Midbrain (tissue), 1 donor: ENCODE results near the gene DIO2.

Experiments used
- DNase-seq: peaks from one replicate; lab custom pipeline; 2025; lab: John Stamatoyannopoulos, UW

Gene DIO2

DNA sequence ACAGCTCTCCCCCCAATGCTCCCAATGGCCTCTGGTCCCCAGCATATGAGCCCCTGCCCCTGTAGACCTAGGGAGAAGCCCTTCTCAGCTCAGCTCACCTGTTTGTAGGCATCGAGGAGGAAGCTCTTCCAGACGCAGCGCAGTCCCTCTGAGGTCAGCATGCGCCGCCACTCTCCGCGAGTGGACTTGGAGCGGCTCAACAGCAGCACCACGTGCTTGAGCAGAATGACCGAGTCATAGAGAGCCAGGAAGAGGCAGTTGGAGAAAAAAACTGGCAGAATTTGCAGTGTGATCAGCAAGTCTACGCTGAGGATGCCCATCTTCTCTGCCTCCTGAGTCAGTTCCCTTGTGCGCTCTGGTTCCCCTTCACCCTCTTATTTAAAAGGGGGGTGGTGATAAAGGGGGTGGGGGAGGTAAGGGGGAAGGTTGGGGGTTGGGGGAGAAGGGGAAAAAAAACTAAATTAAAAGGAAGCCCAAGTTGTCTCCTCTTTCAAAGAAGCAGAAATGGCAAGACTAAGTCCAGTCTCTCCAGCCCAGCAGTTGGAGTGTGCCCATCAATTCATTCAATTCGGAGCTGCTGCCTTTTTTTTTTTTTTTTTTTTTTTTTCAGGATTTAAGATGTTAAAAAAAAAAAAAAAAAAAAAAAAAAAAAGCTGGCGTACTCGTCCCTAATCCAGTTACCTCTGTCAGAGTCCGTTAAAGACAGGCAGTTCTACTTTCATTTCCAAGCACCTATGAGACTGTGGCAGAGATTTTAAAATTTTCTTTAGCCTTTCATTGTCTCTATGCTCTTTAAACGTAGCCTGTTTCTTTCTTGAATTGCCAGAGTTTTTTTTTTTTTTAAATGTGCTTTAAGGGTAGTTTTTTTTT lies at the start of gene DIO2:
Gene DIO2 (minus strand): TSS at position 352 of the 870 bp plus-strand sequence. CDS start 32 bp downstream, at position 320.
- peak; percentile 68 for DNase-seq

DNA sequence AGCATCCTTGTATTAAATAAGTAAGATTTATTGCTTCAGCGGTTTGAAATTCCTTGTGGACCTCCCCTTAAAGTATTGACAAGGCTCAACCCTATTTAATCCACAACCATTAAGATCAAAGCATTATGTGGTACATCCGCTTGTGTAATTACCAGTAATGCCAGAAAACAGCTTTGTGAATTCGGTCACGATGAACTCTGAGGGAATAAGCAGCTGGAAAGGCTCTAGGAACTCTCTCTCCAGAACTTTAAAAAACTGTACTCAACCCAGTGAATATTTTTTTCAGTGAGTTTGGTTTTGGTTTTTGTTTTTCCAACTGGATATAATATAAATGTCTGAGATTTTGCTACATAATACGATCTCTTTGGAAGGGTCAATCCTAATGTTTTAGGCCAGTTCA lies 49.3 kb upstream of the DIO2 start:
- no peak for DNase-seq

DNA sequence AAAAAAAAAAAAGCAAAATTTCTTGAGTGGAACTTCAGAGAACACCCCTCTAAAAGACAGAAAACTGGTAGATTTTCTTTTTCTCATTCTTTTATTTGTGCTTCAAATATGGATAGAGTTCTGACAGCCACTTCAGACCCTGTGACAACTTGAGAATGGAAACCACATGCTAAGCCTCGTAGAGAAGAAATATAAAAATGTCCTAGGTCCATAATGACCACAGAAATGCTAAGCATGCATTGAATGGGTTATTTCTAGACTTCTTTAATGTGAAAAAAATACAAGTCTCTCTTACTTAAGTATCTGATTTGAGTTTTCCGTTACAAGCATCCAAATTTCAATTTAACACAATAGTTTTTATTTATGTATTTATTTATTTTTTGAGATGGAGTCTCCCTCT lies 28.3 kb upstream of the DIO2 start:
- DNase-seq: no peak

- DNase-seq: no peak
Observed at GRCh38 chr14:80237143-80237542, 25.8 kb upstream of the DIO2 start.

DNA sequence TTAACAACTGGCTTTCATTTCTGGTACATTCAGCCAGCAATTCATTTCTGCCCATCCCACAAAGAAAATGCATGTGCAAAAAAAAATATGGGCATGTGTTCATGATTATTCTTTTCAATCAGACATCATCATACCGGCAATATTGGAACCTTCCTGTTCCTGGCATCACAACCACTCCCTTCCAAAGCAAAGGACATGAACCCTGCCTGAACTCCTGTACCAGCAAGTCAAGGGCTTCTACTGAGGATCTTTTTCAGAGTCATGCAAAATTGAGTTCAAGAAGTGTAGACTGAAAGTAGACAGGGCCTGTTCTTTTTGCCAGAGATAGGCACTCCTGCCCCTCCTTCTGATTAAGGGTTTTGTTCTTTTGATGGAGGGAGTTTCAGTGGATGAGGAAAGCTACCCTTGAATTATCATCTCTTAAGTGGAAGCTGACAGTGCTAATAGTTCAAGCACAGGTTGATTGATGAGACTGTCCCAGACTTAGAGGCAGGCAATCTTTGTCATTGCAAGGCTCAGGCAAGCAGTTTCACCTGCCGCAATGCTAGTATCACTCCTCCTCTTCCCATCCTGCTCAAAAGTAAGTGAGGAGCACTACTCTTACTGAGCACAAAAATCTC lies 22.3 kb upstream of the DIO2 start:
- DNase-seq: no peak

DNA sequence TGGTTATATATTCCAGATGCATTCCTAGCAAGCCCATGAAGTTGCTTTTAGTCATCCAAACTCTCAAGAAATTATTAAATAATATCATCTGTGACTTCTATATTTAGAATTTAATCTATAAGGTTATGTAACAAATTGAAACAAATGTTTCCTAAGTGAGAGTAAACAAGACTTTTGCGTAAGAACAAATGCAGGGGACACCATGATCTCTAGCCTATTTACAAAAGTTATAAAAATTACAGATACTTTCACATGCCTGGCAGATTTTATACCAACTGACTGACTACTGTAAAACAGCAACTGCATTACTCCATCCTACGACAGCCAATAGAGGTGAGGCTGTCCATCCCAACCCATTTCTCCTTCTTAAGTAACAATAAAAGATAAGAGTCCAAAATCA lies 20.4 kb upstream of the DIO2 start:
- no peak for DNase-seq

DNA sequence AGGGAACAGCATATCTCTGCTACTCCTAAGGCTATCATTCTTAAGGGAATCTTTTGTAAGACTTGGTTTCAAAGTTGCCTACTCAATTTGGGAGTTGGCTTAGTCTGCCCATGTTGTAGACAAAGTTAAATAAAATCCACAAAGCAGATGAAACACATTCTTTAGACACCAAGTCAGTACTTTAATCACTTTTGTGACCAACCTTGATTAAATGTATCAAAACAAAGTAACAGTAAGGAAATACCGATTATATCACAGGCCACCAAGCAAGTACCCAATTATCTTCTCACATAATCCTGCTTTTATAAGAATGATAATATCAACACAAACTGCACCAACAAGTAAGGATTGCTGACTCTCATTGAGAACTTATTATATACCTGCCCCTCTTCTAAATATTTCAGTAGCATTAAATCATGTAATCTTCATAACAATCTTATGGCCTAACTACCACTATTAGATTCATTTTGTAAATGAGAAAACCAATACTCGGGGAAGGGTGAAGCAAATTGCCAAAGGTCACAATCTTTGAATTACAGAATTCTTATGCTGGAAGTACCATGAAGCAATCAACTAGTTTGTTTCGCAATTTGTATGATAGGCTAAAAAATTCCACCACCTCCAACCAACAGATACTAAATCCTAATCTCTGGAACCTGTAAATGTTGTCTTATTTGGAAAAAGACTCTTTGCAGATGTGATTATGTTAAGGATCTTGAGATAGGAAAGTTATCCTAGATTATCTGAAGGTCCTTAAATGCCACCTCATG lies 12.6 kb upstream of the DIO2 start:
- DNase-seq: no peak

GRCh38 chr14:80216818-80217217 lies 5.5 kb upstream of the DIO2 start:
- DNase-seq: no peak

DNA sequence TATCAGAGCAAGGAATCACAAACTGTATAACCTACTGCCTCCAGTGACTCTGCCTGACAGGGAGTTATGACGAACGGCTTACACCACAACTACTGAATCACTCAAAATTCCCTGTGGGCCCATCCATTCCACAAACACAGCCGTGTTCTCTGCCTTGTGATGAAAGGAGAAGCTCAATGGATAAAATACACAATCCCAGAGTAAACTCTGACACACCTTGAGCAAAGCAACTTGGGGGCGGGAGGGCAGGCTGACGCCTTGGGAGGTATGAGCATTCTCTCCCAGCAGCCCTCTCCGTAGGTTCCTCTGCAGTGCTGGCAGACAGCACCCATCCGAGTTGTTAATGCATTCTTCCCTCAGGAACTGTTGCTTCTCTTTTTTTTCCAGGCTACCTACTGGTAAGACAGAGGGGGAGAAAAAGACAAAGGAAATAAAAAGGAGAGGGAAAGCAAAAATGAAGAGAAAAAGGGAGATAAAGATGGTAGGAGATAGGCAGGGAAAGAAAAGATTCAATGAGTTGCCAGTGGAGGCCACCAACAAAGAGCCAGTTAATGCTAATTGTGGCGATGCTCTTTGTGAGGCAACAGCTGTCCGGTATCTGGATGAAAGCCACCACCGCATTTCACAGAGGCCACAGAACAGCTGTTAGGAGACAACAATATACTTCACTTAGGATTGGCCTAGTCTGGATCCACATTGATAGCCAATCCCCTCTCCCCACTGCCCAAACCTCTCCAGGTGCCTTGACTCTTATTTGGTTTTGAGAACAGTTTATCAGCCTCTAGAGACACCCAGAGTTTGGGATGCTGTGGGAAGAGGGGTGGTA lies 4.7 kb upstream of the DIO2 start:
- DNase-seq: no peak

DNA sequence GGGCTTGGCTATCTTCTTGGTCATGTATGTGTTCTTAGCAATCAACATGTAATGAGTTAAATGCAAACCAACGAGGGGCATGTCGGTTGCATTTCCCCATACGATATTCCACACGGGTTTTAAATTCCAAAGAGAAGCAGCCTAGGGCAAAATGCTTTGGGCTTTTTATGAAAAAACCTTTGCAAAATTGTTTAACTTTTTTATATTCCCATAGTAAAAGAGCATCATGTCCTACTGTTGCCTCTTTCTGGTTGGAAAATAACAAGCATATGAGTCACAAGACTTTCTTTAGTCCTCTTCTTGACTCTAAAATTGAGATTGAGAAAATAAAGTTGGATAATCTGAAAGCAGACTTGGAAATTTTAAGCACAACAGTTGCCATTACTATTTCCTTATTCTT lies 3.8 kb upstream of the DIO2 start:
- DNase-seq: no peak

GRCh38 chr14:80213602-80214001 lies 2.3 kb upstream of the DIO2 start:
- no peak for DNase-seq

DNA sequence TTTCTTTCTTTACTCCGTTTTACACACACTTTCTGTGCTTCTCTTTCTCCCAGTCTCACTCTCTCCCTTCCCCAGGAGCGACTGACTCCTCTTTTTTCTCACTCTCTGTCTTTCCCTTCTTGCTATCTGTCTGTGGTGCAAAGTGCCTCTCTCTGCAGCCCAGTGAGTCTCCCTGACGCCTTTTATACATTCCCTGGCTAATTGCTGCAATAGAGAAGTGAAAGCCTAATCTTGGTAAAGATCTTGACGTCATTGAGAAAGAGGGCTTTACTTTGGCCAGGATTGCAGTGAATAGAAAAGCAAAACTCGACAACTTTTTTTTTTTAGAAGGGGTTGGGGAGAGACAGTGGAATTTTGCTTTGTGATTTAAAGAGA lies 706 bp upstream of the DIO2 start:
- no peak for DNase-seq

- DNase-seq: no peak
Observed at GRCh38 chr14:80208461-80208860, 2.8 kb downstream of the DIO2 start.

DNA sequence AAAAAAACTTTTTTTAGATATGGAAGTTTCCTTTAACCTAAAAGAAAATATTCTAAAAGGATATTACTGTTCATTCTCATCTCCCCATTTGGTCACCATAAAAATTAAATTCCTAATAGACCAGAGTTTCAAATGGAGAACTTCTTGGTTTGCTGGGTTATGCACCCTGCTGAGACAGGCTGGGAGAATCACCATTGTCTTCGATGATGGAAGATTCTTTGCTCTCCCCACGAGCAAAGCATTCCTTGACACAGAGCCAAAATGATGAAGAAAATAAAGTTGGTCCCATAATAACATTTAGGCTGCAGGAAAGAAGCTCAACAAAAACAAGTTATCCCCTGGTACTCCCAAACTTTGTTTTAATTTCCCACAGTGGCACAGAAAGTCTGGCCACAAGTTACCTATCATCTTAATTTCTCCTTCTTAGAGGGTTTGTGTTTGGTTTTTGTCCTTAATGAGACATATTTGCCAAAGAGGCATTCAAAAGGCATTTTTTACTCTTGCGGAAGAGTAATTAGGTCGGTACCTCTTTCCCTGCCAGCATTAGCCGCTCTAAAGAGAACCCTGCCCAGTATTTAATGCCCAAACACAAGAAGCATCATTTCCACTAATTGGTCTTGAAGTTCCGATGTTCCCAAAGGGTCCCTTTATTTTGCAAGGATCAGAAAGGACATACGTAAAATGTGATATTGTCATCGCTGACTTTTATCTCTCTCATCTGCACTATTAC lies 4.8 kb downstream of the DIO2 start:
- no peak for DNase-seq

DNA sequence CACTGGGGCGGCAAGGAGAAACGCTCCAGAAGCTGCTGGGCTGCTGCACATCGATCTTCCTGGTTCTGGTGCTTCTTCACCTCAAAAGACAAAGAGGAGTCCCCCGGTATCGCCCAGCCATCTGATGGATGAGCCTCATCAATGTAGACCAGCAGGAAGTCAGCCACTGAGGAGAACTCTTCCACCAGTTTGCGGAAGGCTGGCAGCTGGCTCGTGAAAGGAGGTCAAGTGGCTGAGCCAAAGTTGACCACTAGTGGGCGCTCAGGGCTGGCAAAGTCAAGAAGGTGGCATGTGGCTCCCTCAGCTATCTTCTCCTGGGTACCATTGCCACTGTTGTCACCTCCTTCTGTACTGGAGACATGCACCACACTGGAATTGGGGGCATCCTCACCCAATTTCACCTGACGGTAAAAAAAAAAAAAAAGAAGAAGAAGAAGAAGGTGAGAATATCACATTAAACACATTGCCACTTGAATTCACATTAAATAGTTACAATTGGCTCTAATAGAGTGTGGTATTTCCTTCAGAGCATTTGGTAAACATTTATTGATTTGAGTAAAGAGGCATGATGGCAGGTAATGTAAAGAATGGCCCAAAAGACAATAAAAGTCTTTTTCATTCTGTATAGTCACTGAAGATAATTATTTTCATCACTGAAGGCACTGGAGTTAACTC lies 8.3 kb downstream of the DIO2 start:
- DNase-seq: no peak

GRCh38 chr14:80200093-80200492 lies 11.2 kb downstream of the DIO2 start:
- DNase-seq: no peak

DNA sequence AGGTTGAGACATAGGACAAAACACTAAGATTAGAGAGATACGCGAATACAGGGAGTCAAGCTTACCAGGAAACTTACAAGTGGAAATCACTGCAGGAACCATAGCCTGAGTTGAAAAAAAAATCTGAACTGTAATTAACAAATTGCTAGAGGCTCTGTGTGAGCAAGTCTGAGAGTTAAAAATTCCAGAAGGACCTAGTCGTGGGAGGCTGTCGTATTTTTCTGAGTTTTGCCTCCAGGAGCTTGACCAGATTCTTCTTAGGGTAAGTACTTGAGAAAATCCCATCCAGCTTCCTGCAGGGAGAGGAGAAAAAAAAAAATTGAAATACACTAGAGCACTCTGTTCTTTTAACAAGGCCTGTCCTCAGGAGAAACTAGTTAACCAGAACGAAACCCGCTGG lies 22.7 kb downstream of the DIO2 start:
- no peak for DNase-seq

GRCh38 chr14:80186301-80186800 lies 25.0 kb downstream of the DIO2 start:
- DNase-seq: no peak

GRCh38 chr14:80176893-80177292 lies 34.4 kb downstream of the DIO2 start:
- DNase-seq: no peak

DNA sequence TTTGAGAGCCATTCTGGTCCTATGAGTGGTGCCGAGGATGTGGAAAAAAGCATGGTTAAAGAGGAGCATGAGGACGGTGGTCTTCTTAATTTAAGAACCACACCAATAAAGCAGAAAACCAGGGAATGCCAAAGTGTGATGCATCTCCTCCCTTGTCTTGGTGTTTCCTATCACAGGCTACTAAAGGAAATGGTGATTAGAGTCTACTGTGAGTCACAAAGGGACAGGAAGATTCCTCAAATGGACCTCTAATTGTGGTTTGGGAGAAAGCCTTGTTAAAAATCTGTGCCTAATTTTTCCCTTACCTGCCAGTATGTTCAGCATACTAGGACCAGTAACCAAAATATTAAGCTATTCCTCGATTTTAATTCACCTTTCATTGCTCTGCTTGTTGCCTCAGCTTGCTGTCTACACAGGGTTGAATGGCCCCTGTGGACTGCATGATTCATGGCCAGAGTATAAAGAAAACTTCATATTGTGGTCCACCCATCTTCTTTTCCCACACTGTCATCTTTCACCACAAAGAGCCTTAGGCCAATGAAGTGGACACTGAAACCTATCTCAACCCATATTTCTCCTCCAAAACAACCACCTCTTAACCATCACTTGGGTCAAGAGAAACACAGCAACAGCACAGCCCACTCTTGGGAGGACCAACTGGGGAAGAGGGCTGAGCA lies 38.8 kb downstream of the DIO2 start:
- no peak for DNase-seq
